Upper lobe of left lung (tissue), 6 donors: Measurements from ENCODE around the gene PDLIM7. TPM values are rescaled to one million over a fixed set of nuclear protein-coding genes. Genes with fewer than 3 reads are reported as not detected.

ENCODE experiments used
- ATAC-seq, 2 donors: fragments of 200-7000 bp; cut with Tn5 transposase; one replicate each; pipeline ENCODE4 v1.9.1; 2022; ENCODE audit warnings: mild to moderate bottlenecking in 2 of 2, moderate library complexity in 2 of 2; ENCODE audit not compliant: low FRiP score in 2 of 2
- DNase-seq, 2 donors: peaks; one replicate each; pipeline ENCODE4 v3.0.0-alpha.2; 2019 to 2020
- H3K27ac ChIP-seq, 4 donors: fragments of 200-600 bp; sonication (generic); one replicate each; pipeline ENCODE4 v1.5.1; 2016 to 2019
- H3K27me3 ChIP-seq, 4 donors: fragments of 200-600 bp; sonication (generic); one replicate each; pipeline ENCODE4 v1.5.1; 2017 to 2019
- H3K36me3 ChIP-seq, 4 donors: fragments of 200-600 bp; sonication (generic); one replicate each; pipeline ENCODE4 v1.5.1; 2016 to 2019
- H3K4me1 ChIP-seq, 4 donors: fragments of 200-600 bp; sonication (generic); one replicate each; pipeline ENCODE4 v1.5.1; 2018 to 2019
- H3K4me3 ChIP-seq, 4 donors: fragments of 200-600 bp; sonication (generic); one replicate each; pipeline ENCODE4 v1.5.1; 2017 to 2019; ENCODE audit warnings: mild to moderate bottlenecking in 2 of 4, moderate library complexity in 1 of 4
- H3K9me3 ChIP-seq, 4 donors: fragments of 200-600 bp; sonication (generic); one replicate each; pipeline ENCODE4 v1.5.1; 2018 to 2019
- CTCF ChIP-seq, 6 experiments: fragments of 450-650 bp in 4 of 6; fragments of 200-600 bp in 2 of 6; sonication (generic) in 2 of 6; IDR thresholded peaks; one replicate each; pipeline ENCODE4 v1.5.1; 2016 to 2019; ENCODE audit warnings: antibody characterized with exemption in 6 of 6
- EP300 ChIP-seq, 4 donors: sonication (generic); formaldehyde crosslinking; IDR thresholded peaks; one replicate each; pipeline ENCODE4 v1.5.1; 2017; ENCODE audit warnings: antibody characterized with exemption in 4 of 4, control low read depth in 2 of 4
- POLR2A ChIP-seq, 4 donors: fragments of 450-650 bp; IDR thresholded peaks; one replicate each; pipeline ENCODE4 v1.5.1; 2016 to 2017; ENCODE audit warnings: antibody characterized with exemption in 4 of 4, mild to moderate bottlenecking in 2 of 4
- POLR2AphosphoS5 ChIP-seq, 2 donors: sonication (generic); formaldehyde crosslinking; IDR thresholded peaks; one replicate each; pipeline ENCODE4 v1.5.1; 2017; ENCODE audit warnings: antibody characterized with exemption in 2 of 2
- WGBS, 2 donors: methylation state at CpG; one replicate each; pipeline ENCODE4 v1.1.5; 2017 to 2018; 5-methylcytosine and 5-hydroxymethylcytosine counted together
- total RNA-seq, 6 donors: library from RNA; depleted of rRNA in 4 of 6; stranded (reverse); fragments of >200 nt in 4 of 6; gene quantifications; one replicate each; pipeline versions ENCODE4 v1.1.0 to v1.2.1, GENCODE V29; 2016 to 2021
- donor health status: DM: no; HTN: no; CAD: no; lungs with moderate emphysema.
- donor health status: DM: no; HTN: yes; CAD: no; lungs with severe emphysema.

PDLIM7 gene
- total RNA-seq, 6 donors from 2014 or later: 32.0 to 142 (median 75.8) TPM

DNA sequence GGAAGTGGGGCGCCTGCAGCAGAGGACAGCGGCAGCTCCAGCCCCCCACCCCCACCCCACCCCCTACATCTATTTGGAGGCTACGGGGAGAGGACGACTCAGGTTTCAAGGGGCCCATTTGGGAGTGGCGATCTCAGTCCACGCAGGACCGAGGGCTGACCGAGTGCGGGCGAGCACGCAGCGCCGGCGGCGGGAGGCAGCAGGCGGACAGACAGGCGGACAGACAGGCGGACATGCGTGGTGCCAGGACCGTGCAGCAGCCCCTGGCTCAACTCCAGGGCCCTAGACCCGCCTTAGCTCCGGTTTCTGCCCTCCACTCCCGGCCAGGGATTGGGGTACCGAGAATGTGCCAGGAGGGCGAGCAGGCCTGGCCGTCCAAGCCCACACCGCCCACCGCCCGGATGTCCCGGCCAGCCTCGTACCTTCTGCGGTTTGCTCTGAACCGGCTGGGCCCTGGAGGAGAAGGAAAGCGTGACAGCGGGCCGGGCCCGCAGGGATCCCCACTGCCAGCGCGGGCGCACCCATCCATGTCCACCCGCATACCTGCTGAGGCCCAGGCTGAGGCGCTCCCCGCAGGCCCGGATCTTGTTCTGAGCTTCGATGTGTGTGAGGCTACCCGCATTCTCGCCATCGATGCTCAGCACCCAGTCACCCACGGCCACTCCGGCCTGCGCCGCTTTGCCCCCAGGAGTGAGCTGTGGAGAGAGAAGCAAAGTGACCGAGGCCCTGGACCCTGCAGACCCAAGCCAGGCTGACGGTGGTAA, 5.2 kb downstream of the PDLIM7 start:
- ATAC-seq (no peak), DNase-seq (peak in 1 of 2 donors; percentile 82)
- H3K4me3 ChIP-seq: no peak overlapping the region
- H3K27me3 ChIP-seq: no peaks in the 10 kb centered on the region
- TF ChIP-seq POLR2AphosphoS5 (IDR thresholded peaks at IDR 0.05) (no peak), POLR2A (IDR thresholded peaks at IDR 0.05) (no peak), EP300 (IDR thresholded peaks at IDR 0.05) (no peak), CTCF (IDR thresholded peaks at IDR 0.05) (no peak)
- peaks cover 4 to 57% (median 44%) of the 10 kb centered on the region in 4 donors for H3K36me3 ChIP-seq
- 85 to 96% methylated on average over 33 to 45 of the region's 54 CpGs for WGBS, 2 donors
- H3K4me1 ChIP-seq: peaks cover 39 to 63% (median 45%) of the 10 kb centered on the region in 4 donors
- H3K9me3 ChIP-seq: no peaks in the 10 kb centered on the region
- H3K27ac ChIP-seq: no peak overlapping the region

GRCh38 chr5:177491429-177491945, 5.9 kb downstream of the PDLIM7 start:
- Histone ChIP-seq H3K27me3 (no peaks in the 10 kb centered on the region), H3K4me1 (peaks cover 37 to 56% (median 41%) of the 10 kb centered on the region in 4 donors), H3K9me3 (no peaks in the 10 kb centered on the region), H3K27ac (peak overlapping the region in 1 of 4 donors; percentile 19), H3K36me3 (peaks cover 4 to 60% (median 47%) of the 10 kb centered on the region in 4 donors), H3K4me3 (no peak overlapping the region)
- DNase-seq: peak in 1 of 2 donors; percentile 89
- WGBS, 2 donors: 68 to 77% methylated on average over 20 to 34 of the region's 43 CpGs
- TF ChIP-seq EP300 (IDR thresholded peaks at IDR 0.05) (no peak), CTCF (IDR thresholded peaks at IDR 0.05) (peak; percentile 41 to 77 (median 64))
- ATAC-seq: peak in 1 of 2 donors; percentile 38

GRCh38 chr5:177490992-177491391, 6.4 kb downstream of the PDLIM7 start:
- Histone ChIP-seq H3K27ac (peak overlapping the region in 1 of 4 donors; percentile 19), H3K36me3 (peaks cover 4 to 65% (median 48%) of the 10 kb centered on the region in 4 donors), H3K9me3 (no peaks in the 10 kb centered on the region), H3K4me3 (no peak overlapping the region), H3K4me1 (peaks cover 32 to 51% (median 36%) of the 10 kb centered on the region in 4 donors), H3K27me3 (no peaks in the 10 kb centered on the region)
- ATAC-seq (no peak), DNase-seq (peak in 1 of 2 donors; percentile 73)
- TF ChIP-seq EP300 (IDR thresholded peaks at IDR 0.05) (no peak), POLR2A (IDR thresholded peaks at IDR 0.05) (no peak), CTCF (IDR thresholded peaks at IDR 0.05) (no peak), POLR2AphosphoS5 (IDR thresholded peaks at IDR 0.05) (no peak)
- WGBS, 2 donors: 96% methylated on average over 4 to 16 of the region's 16 CpGs

DNA sequence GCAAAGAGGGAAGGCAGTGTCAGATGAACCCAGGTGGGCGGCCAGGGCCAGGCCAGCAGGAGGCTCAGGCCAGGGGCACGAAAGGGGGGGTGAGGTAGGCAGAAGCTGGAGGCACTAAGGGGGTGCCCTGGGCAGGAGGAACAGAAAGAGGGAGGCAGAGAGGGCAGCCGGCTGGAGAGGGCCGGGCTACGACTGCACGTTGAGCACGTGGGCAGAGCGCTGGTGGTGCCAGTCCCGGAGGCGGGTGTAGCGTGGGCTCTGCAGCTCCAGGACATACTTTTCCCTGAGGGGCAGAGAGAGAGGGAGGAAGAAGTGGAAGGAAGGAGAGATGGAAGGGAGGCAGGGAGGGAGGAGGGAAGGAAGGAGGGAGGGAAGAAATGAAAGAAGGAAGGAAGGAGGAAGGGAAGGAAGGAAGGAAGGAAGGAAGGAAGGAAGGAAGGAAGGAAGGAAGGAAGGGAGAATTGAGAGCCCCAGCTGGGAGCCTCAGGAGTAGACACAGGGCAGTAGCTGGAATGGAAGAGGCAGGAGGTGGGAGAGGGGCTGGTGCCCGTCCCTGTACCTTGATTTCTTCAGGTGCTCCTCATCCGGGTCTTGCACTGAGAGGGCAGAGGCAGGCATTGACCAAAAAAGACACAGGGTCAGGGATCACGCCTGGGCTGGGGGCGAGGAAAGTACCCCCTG, 7.0 kb downstream of the PDLIM7 start:
- no peak for ATAC-seq
- no peaks in the 10 kb centered on the region for H3K9me3 ChIP-seq
- no peak overlapping the region for H3K4me3 ChIP-seq
- WGBS, 2 donors: 84 to 90% methylated on average over 15 of the region's 15 CpGs
- peak in 1 of 2 donors; percentile 49 for DNase-seq
- peaks cover 4 to 70% (median 50%) of the 10 kb centered on the region in 4 donors for H3K36me3 ChIP-seq
- TF ChIP-seq EP300 (IDR thresholded peaks at IDR 0.05): no peak
- TF ChIP-seq CTCF (IDR thresholded peaks at IDR 0.05): no peak
- no peak for TF ChIP-seq POLR2A (IDR thresholded peaks at IDR 0.05)
- TF ChIP-seq POLR2AphosphoS5 (IDR thresholded peaks at IDR 0.05): no peak
- no peaks in the 10 kb centered on the region for H3K27me3 ChIP-seq
- no peak overlapping the region for H3K27ac ChIP-seq
- H3K4me1 ChIP-seq: peaks cover 26 to 46% (median 30%) of the 10 kb centered on the region in 4 donors
